ENCODE results near the gene FAM78A.

- no peak for TF ChIP-seq CTCF (conservative IDR thresholded peaks at IDR 0.05; ENCODE audit: low read length)
- TF ChIP-seq EZH2phosphoT487 (IDR thresholded peaks at IDR 0.05; ENCODE audit: borderline replicate concordance) = no peak
Observed at GRCh38 chr9:131226226-131226625, 50.1 kb downstream of the FAM78A start.
